ENCODE results near the gene RFX7.

- no peak for TF ChIP-seq POLR2A (IDR thresholded peaks at IDR 0.05; ENCODE audit: extremely low read depth, insufficient read length)
- no peak for TF ChIP-seq CTCF (IDR thresholded peaks at IDR 0.05; ENCODE audit: low read depth, low read length)
- TF ChIP-seq, protein P1, sequence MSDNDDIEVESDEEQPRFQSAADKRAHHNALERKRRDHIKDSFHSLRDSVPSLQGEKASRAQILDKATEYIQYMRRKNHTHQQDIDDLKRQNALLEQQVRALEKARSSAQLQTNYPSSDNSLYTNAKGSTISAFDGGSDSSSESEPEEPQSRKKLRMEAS (IDR thresholded peaks at IDR 0.05; ENCODE audit: low read depth, low read length) = no peak
Measured at GRCh38 chr15:56042031-56042430, 201.6 kb downstream of the RFX7 start.

Measured in NB4 (cell line).